T-helper 1 cell treated with Interleukin-12 subunit alpha and Interleukin-12 subunit beta and Interleukin-4 antibody, amounts not matched to agents 30 μg/mL and 1 μg/mL, for 36 hours (primary cell): ENCODE measurements around the gene LRIG3.

Source experiments
- H3K27ac Mint-ChIP-seq: one replicate; pipeline ENCODE4 v1.8.0; 2021; ENCODE audit warnings: mild to moderate bottlenecking, mixed read lengths
- H3K27me3 Mint-ChIP-seq: one replicate; pipeline ENCODE4 v1.8.0; 2021; ENCODE audit warnings: low read depth, mixed read lengths
- H3K36me3 Mint-ChIP-seq: one replicate; pipeline ENCODE4 v1.8.0; 2021; ENCODE audit warnings: low read depth, mixed read lengths
- H3K4me1 Mint-ChIP-seq: one replicate; pipeline ENCODE4 v1.8.0; 2021; ENCODE audit warnings: low read depth, mixed read lengths
- H3K4me3 Mint-ChIP-seq: one replicate; pipeline ENCODE4 v1.8.0; 2021; ENCODE audit warnings: mild to moderate bottlenecking, moderate library complexity, mixed read lengths
- H3K9me3 Mint-ChIP-seq: one replicate; pipeline ENCODE4 v1.8.0; 2021; ENCODE audit warnings: mixed read lengths

Gene LRIG3

DNA sequence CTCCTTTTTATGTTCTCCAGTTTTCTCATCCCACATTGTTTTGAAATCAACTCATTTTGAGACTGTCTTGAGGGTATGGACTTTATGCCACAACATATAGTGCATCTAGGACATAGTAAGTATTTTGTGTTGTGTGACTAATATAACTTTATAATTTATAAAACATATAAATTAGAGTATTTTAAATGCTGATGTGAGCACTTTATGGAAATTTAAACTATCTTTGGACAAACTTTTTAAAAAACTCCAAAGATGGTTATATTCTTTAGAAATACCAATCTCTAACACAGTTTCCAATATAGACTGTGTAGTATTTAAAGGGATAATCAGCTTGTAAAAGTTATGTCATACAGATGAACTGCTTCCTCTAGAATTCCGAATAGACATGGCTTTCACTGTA lies 87.4 kb downstream of the LRIG3 start:
- Mint-ChIP-seq H3K27me3 (no peaks in the 10 kb centered on the region), H3K27ac (no peak overlapping the region)

More for the DNA sequence above, 87.4 kb downstream of the LRIG3 start:
- H3K4me3 Mint-ChIP-seq: no peak overlapping the region
- peaks cover 9% of the 10 kb centered on the region for H3K9me3 Mint-ChIP-seq
- no peaks in the 10 kb centered on the region for H3K36me3 Mint-ChIP-seq
- no peaks in the 10 kb centered on the region for H3K4me1 Mint-ChIP-seq
